Chondrocyte (in vitro differentiated cells): Measurements from ENCODE around the gene CATSPERD. TPM values are rescaled to one million over a fixed set of nuclear protein-coding genes. Genes with fewer than 3 reads are reported as not detected.
"Not testable (repeated sequence)": the region's sequence is repeated elsewhere in the genome, so short reads cannot be mapped to it uniquely, and the experiment has no call there.

Experiments used
- DNase-seq: peaks from one replicate; pipeline ENCODE4 v3.0.0; 2021; ENCODE audit warnings: mixed read lengths, low spot score
- H3K27ac Mint-ChIP-seq: one replicate; pipeline ENCODE4 v1.8.0; 2021; ENCODE audit warnings: mild to moderate bottlenecking, moderate library complexity, mixed read lengths; ENCODE audit not compliant: unreplicated experiment
- H3K27me3 Mint-ChIP-seq: 2 replicates; pipeline ENCODE4 v1.8.0; 2021; ENCODE audit warnings: low read depth, mixed read lengths
- H3K36me3 Mint-ChIP-seq: 2 replicates; pipeline ENCODE4 v1.8.0; 2021; ENCODE audit warnings: low read depth, mixed read lengths
- H3K4me1 Mint-ChIP-seq: 2 replicates; pipeline ENCODE4 v1.8.0; 2021; ENCODE audit warnings: low read depth, mild to moderate bottlenecking, mixed read lengths
- H3K4me3 Mint-ChIP-seq: one replicate; pipeline ENCODE4 v1.8.0; 2021; ENCODE audit warnings: mild to moderate bottlenecking, moderate library complexity, mixed read lengths; ENCODE audit not compliant: unreplicated experiment
- H3K9me3 Mint-ChIP-seq: 2 replicates; pipeline ENCODE4 v1.8.0; 2021; ENCODE audit warnings: low read depth, mixed read lengths
- CTCF ChIP-seq: fragments of 200-600 bp; sonication (generic); IDR thresholded peaks from 2 replicates; pipeline ENCODE4 v1.5.0; 2021; ENCODE audit warnings: antibody characterized with exemption, mild to moderate bottlenecking, moderate library complexity
- total RNA-seq: library from RNA; stranded (reverse); gene quantifications from 3 replicates; pipeline ENCODE4 v1.2.1, GENCODE V29; 2021

Gene CATSPERD
- total RNA-seq, 1 donor from 2014 or later: not detected

GRCh38 chr19:5697890-5698634, 22.4 kb upstream of the CATSPERD start:
- peaks cover 25% of the 10 kb centered on the region for H3K36me3 Mint-ChIP-seq
- H3K27me3 Mint-ChIP-seq: no peaks in the 10 kb centered on the region
- TF ChIP-seq CTCF: no peak
- H3K27ac Mint-ChIP-seq: no peak overlapping the region
- no peaks in the 10 kb centered on the region for H3K9me3 Mint-ChIP-seq
- no peak overlapping the region for H3K4me3 Mint-ChIP-seq
- DNase-seq: no peak
- H3K4me1 Mint-ChIP-seq: peaks cover under 1% of the 10 kb centered on the region

- no peak for TF ChIP-seq CTCF
- no peaks in the 10 kb centered on the region for H3K27me3 Mint-ChIP-seq
- H3K27ac Mint-ChIP-seq: no peak overlapping the region
- DNase-seq: no peak
- H3K9me3 Mint-ChIP-seq: no peaks in the 10 kb centered on the region
- H3K4me1 Mint-ChIP-seq: peaks cover 3% of the 10 kb centered on the region
- H3K36me3 Mint-ChIP-seq: peaks cover 27% of the 10 kb centered on the region
- no peak overlapping the region for H3K4me3 Mint-ChIP-seq
Measured at GRCh38 chr19:5698635-5699422, 21.6 kb upstream of the CATSPERD start.

GRCh38 chr19:5700455-5701092, 19.9 kb upstream of the CATSPERD start:
- no peaks in the 10 kb centered on the region for H3K9me3 Mint-ChIP-seq
- no peak overlapping the region for H3K4me3 Mint-ChIP-seq
- peaks cover 3% of the 10 kb centered on the region for H3K4me1 Mint-ChIP-seq
- DNase-seq: no peak
- no peak for TF ChIP-seq CTCF
- no peak overlapping the region for H3K27ac Mint-ChIP-seq
- peaks cover 21% of the 10 kb centered on the region for H3K36me3 Mint-ChIP-seq
- H3K27me3 Mint-ChIP-seq: no peaks in the 10 kb centered on the region

GRCh38 chr19:5702053-5702410, 18.4 kb upstream of the CATSPERD start:
- H3K27me3 Mint-ChIP-seq, DNase-seq, H3K9me3 Mint-ChIP-seq, H3K4me3 Mint-ChIP-seq, H3K27ac Mint-ChIP-seq, H3K4me1 Mint-ChIP-seq: not testable (repeated sequence)
- H3K36me3 Mint-ChIP-seq: peaks cover 17% of the 10 kb centered on the region

GRCh38 chr19:5703819-5704818, 16.3 kb upstream of the CATSPERD start:
- H3K36me3 Mint-ChIP-seq: peaks cover 13% of the 10 kb centered on the region
- H3K9me3 Mint-ChIP-seq: no peaks in the 10 kb centered on the region
- TF ChIP-seq CTCF: no peak
- H3K27me3 Mint-ChIP-seq: no peaks in the 10 kb centered on the region
- H3K27ac Mint-ChIP-seq: no peak overlapping the region
- no peak for DNase-seq
- H3K4me3 Mint-ChIP-seq: no peak overlapping the region
- peaks cover 3% of the 10 kb centered on the region for H3K4me1 Mint-ChIP-seq
